Measurements from ENCODE around the gene TEAD1.

DNA sequence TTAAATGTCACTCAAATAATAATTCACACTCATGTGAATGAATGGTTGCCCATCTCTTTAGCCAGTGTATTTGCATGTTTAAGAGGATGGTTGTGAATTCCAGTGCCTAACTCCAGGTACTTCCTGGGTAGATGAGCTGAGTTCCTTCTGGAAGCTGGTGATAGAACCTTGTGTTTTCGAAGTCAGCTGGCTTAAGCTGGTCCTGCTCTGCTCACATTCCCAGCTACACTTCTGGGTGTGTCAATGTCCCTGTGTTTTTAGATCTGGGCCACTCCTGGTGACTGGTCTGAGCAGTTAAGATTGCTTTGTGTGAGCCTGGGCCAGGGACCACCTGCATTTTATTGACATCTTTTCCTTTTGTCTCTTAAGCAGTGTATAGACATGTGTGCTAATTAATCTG is 10.6 kb downstream of the TEAD1 start:
- TF ChIP-seq CTCF (IDR thresholded peaks at IDR 0.05) (no peak), POLR2A (IDR thresholded peaks at IDR 0.05) (no peak)
